Lower lobe of right lung (tissue), 2 donors: Measurements from ENCODE around the gene ALG10. TPM values are rescaled to one million over a fixed set of nuclear protein-coding genes. Genes with fewer than 3 reads are reported as not detected.
"Not testable (repeated sequence)": the region's sequence is repeated elsewhere in the genome, so short reads cannot be mapped to it uniquely, and the experiment has no call there.

Experiments used
- ATAC-seq, 2 donors: fragments of 200-7000 bp; cut with Tn5 transposase; one replicate each; pipeline ENCODE4 v1.9.1; 2020 to 2022; ENCODE audit warnings: mild to moderate bottlenecking in 2 of 2, moderate library complexity in 2 of 2
- DNase-seq: peaks from one replicate; pipeline ENCODE4 v3.0.0-alpha.2; 2020
- H3K27ac ChIP-seq: fragments of 200-600 bp; one replicate; pipeline ENCODE4 v1.8.0; 2022
- H3K27me3 ChIP-seq: fragments of 200-600 bp; one replicate; pipeline ENCODE4 v1.8.0; 2022; ENCODE audit warnings: low read depth
- H3K36me3 ChIP-seq: fragments of 200-600 bp; one replicate; pipeline ENCODE4 v1.8.0; 2022; ENCODE audit warnings: mild to moderate bottlenecking
- H3K4me1 ChIP-seq: fragments of 200-600 bp; one replicate; pipeline ENCODE4 v1.8.0; 2022
- H3K4me3 ChIP-seq: fragments of 200-600 bp; one replicate; pipeline ENCODE4 v1.8.0; 2022; ENCODE audit warnings: mild to moderate bottlenecking
- H3K9me3 ChIP-seq: fragments of 200-600 bp; one replicate; pipeline ENCODE4 v1.8.0; 2022
- intact Hi-C: fragments of 100-400 bp; cut with DNase I; formaldehyde crosslinking; loops from one replicate; pipeline ENCODE4 v1.11.0; 2022
- total RNA-seq: library from RNA; stranded (reverse); fragmentation: NEBNext Ultra II Directional; extraction: Animal tissue kit (Norgen Biotek cat#: 25700); gene quantifications from one replicate; pipeline ENCODE4 v1.2.1, GENCODE V29; 2021
- TF ChIP-seq, protein P1 (sequence below): fragments of 200-600 bp; IDR thresholded peaks from one replicate; pipeline ENCODE4 v1.8.0; 2022; ENCODE audit warnings: antibody characterized with exemption, mild to moderate bottlenecking
- donor health status: DM: no; HTN: yes; CAD: no; lungs with severe emphysema.

The ALG10 gene
- total RNA-seq, 1 donor from 2014 or later: 10.0 TPM

DNA sequence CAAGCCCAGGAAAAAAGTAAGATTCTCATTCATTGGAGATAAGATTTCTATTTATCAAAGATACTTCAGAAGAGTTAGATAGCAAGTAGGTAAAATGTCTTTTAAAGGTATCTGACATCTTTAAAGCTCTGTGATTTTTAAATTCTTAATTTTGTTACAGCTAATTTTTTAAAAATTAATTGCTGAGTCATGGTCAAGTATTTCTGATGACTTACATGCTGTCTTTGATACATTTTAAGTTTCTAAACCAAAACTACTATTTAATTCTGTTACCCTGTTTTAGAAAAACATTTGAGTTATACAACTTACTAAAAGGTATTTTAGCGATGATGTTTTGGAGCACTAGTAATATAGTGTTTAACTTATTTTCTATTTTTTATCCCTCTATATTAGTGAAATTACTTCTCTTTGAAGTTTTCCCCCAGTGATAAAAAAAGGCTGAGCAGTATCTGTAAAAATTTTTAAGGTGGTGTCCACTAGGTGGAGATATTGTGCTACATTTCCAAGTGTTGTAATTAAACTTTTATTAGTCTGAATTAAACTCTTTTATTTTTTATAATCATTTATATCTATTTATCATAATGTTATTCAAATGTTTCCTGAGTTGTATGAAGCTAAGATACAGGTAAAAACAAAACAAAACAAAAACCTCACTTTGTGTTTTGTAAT, 11.5 kb downstream of the ALG10 start:
- Histone ChIP-seq H3K4me1 (no peaks in the 10 kb centered on the region), H3K27me3 (no peaks in the 10 kb centered on the region), H3K27ac (no peak overlapping the region), H3K9me3 (no peaks in the 10 kb centered on the region), H3K4me3 (no peak overlapping the region), H3K36me3 (no peaks in the 10 kb centered on the region)
- TF ChIP-seq, protein P1, sequence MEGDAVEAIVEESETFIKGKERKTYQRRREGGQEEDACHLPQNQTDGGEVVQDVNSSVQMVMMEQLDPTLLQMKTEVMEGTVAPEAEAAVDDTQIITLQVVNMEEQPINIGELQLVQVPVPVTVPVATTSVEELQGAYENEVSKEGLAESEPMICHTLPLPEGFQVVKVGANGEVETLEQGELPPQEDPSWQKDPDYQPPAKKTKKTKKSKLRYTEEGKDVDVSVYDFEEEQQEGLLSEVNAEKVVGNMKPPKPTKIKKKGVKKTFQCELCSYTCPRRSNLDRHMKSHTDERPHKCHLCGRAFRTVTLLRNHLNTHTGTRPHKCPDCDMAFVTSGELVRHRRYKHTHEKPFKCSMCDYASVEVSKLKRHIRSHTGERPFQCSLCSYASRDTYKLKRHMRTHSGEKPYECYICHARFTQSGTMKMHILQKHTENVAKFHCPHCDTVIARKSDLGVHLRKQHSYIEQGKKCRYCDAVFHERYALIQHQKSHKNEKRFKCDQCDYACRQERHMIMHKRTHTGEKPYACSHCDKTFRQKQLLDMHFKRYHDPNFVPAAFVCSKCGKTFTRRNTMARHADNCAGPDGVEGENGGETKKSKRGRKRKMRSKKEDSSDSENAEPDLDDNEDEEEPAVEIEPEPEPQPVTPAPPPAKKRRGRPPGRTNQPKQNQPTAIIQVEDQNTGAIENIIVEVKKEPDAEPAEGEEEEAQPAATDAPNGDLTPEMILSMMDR: peak; percentile 47
- ATAC-seq: no peak
- intact Hi-C loops: no loop called here
- DNase-seq: no peak

DNA sequence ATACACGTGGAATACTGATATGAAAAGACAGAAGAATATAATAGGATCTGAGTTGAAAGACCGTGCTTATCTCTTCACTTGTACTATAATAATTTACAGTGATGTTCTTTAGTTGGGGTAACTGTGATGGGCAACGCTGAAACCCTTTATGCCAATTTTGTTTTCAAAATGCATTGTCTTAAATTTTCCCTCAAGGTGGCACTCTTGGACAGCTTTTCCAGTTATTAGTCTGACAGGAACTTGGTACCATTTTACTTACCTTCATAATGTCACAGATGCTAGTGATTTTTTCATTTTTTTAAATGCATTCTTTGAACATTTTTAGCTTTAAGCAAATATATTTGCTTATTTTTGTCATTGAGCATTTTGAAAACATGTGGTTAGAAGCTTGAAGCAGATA, 16.1 kb downstream of the ALG10 start:
- H3K27me3 ChIP-seq, H3K36me3 ChIP-seq, ATAC-seq, intact Hi-C loops, H3K9me3 ChIP-seq, H3K4me1 ChIP-seq, DNase-seq, H3K27ac ChIP-seq, H3K4me3 ChIP-seq: not testable (repeated sequence)

DNA sequence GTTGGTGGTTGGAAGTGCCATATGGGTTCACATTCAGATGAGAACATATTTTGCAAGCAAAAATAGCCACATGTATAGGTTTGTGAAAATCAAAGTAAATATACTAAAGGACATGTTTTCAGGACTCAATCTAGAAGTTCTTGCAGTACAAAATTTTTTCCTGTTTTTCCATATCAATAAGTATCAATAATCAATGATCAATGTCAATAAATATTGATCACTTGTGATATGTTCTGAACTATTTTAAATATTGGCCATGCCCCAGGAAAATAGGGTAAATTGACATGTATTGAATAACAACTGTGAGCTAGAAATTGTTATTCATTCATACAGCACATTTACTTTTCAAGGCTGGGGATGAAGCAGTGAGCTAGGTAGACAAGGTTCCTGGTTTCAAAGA, 24.3 kb downstream of the ALG10 start:
- H3K4me1 ChIP-seq: no peaks in the 10 kb centered on the region
- ATAC-seq (no peak), DNase-seq (no peak)
- intact Hi-C loops: no loop called here
- H3K4me3 ChIP-seq: no peak overlapping the region
- H3K27ac ChIP-seq: no peak overlapping the region
- TF ChIP-seq, protein P1: no peak
- H3K36me3 ChIP-seq: no peaks in the 10 kb centered on the region
- H3K27me3 ChIP-seq: no peaks in the 10 kb centered on the region
- H3K9me3 ChIP-seq: no peaks in the 10 kb centered on the region

GRCh38 chr12:34047855-34048254, 25.6 kb downstream of the ALG10 start:
- H3K9me3 ChIP-seq, H3K4me3 ChIP-seq, intact Hi-C loops, DNase-seq, H3K27me3 ChIP-seq, H3K27ac ChIP-seq, H3K4me1 ChIP-seq, ATAC-seq, H3K36me3 ChIP-seq: not testable (repeated sequence)

- TF ChIP-seq, protein P1: no peak
- no peaks in the 10 kb centered on the region for H3K27me3 ChIP-seq
- no peak for ATAC-seq
- intact Hi-C loops: no loop called here
- no peaks in the 10 kb centered on the region for H3K4me1 ChIP-seq
- peaks cover 4% of the 10 kb centered on the region for H3K9me3 ChIP-seq
- H3K36me3 ChIP-seq: no peaks in the 10 kb centered on the region
- H3K27ac ChIP-seq: no peak overlapping the region
- no peak for DNase-seq
- H3K4me3 ChIP-seq: no peak overlapping the region
These were observed 26.4 kb downstream of the ALG10 start for GRCh38 chr12:34048714-34049113.

DNA sequence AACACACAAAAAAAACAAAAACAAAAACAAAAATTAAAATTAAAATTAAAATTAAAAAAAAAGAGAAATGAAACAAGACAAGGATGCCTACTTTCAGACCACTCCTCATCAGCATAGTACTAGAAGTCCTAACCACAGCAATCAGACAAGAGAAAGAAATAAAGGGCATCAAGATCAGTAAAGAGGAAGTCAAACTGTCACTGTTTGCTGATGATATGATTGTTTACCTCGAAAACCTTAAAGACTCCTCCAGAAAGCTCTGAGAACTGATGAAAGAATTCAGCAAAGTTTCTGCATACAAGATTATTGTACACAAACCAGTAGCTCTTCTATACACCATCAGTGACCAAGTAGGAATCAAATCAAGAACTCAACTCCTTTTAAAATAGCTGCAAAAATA, 29.2 kb downstream of the ALG10 start:
- no peak for DNase-seq
- Histone ChIP-seq H3K36me3 (no peaks in the 10 kb centered on the region), H3K27me3 (no peaks in the 10 kb centered on the region), H3K27ac (no peak overlapping the region), H3K4me1 (no peaks in the 10 kb centered on the region), H3K4me3 (no peak overlapping the region), H3K9me3 (peaks cover 4% of the 10 kb centered on the region)
- intact Hi-C loops: no loop called here
- TF ChIP-seq, protein P1: no peak
- ATAC-seq: no peak
